Immature natural killer cell (primary cell): ENCODE results near the gene PAQR4. TPM values are rescaled to one million over a fixed set of nuclear protein-coding genes. Genes with fewer than 3 reads are reported as not detected.

Experiments used
- polyA plus RNA-seq, 3 donors: library from polyadenylated mRNA; unstranded; fragments of 300-500 nt; fragmentation: Illumina TruSeq; gene quantifications; one replicate each; pipeline ENCODE4 v1.2.3, GENCODE V29; 2021

Gene PAQR4
- polyA plus RNA-seq, 3 donors from 2014 or later = 2.7 to 3.5 (median 2.7) TPM

Other genes starting within 250 kb of the PAQR4 start
- gene PRSS27, start 249.1 kb upstream of the PAQR4 start, polyA plus RNA-seq = under 1 TPM in 1 of 3 donors, not detected in 2; 0.18 TPM
- gene SRRM2, start 216.7 kb upstream of the PAQR4 start, polyA plus RNA-seq = 100 to 1,000 TPM in 1 of 3 donors, 10 to 100 TPM in 2; 11.5 to 113 (median 24.2) TPM
- 100 to 1,000 TPM; 252 to 523 (median 328) TPM for gene ELOB, start 192.1 kb upstream of the PAQR4 start, polyA plus RNA-seq
- 1 to 10 TPM in 2 of 3 donors, not detected in 1; 1.1 to 4.0 TPM for gene PRSS33, start 181.8 kb upstream of the PAQR4 start, polyA plus RNA-seq
- not detected for gene PRSS41, start 170.9 kb upstream of the PAQR4 start, polyA plus RNA-seq
- gene PRSS21, start 152.1 kb upstream of the PAQR4 start, polyA plus RNA-seq = 10 to 100 TPM in 1 of 3 donors, 1 to 10 TPM in 2; 3.1 to 11.0 (median 6.8) TPM
- 1 to 10 TPM; 1.2 to 3.9 (median 1.5) TPM for gene ZG16B, start 139.0 kb upstream of the PAQR4 start, polyA plus RNA-seq
- under 1 TPM in 2 of 3 donors, not detected in 1; 0.23 to 0.40 TPM for gene PRSS22, start 111.2 kb upstream of the PAQR4 start, polyA plus RNA-seq
- 10 to 100 TPM; 15.9 to 24.5 (median 18.3) TPM for gene FLYWCH2, start 86.1 kb upstream of the PAQR4 start, polyA plus RNA-seq
- 10 to 100 TPM in 1 of 3 donors, 1 to 10 TPM in 2; 2.5 to 16.1 (median 4.8) TPM for gene FLYWCH1, start 57.4 kb upstream of the PAQR4 start, polyA plus RNA-seq
- not detected for gene KREMEN2, start 5.1 kb upstream of the PAQR4 start, polyA plus RNA-seq
- 1 to 10 TPM in 2 of 3 donors, not detected in 1; 3.2 to 4.3 TPM for gene PKMYT1, start 11.1 kb downstream of the PAQR4 start, polyA plus RNA-seq
- not detected for gene CLDN9, start 43.6 kb downstream of the PAQR4 start, polyA plus RNA-seq
- gene CLDN6, start 48.8 kb downstream of the PAQR4 start, polyA plus RNA-seq = not detected
- gene TNFRSF12A, start 51.0 kb downstream of the PAQR4 start, polyA plus RNA-seq = 1 to 10 TPM; 1.2 to 1.4 (median 1.4) TPM
- 10 to 100 TPM; 17.2 to 37.3 (median 21.5) TPM for gene HCFC1R1, start 54.6 kb downstream of the PAQR4 start, polyA plus RNA-seq
- gene THOC6, start 54.7 kb downstream of the PAQR4 start, polyA plus RNA-seq = 10 to 100 TPM; 40.1 to 45.4 (median 42.1) TPM
- not detected for gene BICDL2, start 67.6 kb downstream of the PAQR4 start, polyA plus RNA-seq
- 1 to 10 TPM in 1 of 3 donors, under 1 TPM in 2; 0.19 to 2.2 (median 0.73) TPM for gene MMP25, start 77.2 kb downstream of the PAQR4 start, polyA plus RNA-seq
- gene IL32, start 96.3 kb downstream of the PAQR4 start, polyA plus RNA-seq = 1,000 to 10,000 TPM in 1 of 3 donors, 100 to 1,000 TPM in 2; 878 to 1,331 (median 944) TPM
- under 1 TPM in 1 of 3 donors, not detected in 2; 0.13 TPM for gene ZSCAN10, start 129.9 kb downstream of the PAQR4 start, polyA plus RNA-seq
- gene ZNF205, start 143.2 kb downstream of the PAQR4 start, polyA plus RNA-seq = under 1 TPM in 1 of 3 donors, not detected in 2; 0.13 TPM
- 1 to 10 TPM; 1.7 to 4.5 (median 2.4) TPM for gene ZNF213, start 165.7 kb downstream of the PAQR4 start, polyA plus RNA-seq
- gene OR1F1, start 218.9 kb downstream of the PAQR4 start, polyA plus RNA-seq = not detected